Suprapubic skin (tissue), 4 donors: Measurements from ENCODE around the gene GLIS1. TPM values are rescaled to one million over a fixed set of nuclear protein-coding genes. Genes with fewer than 3 reads are reported as not detected.

Source experiments
- DNase-seq, 2 donors: peaks; one replicate each; pipeline ENCODE4 v3.0.0-alpha.2; 2019; ENCODE audit warnings: low spot score in 2 of 2
- H3K27ac ChIP-seq: fragments of 200-600 bp; sonication (generic); one replicate; pipeline ENCODE4 v1.5.1; 2019
- H3K27me3 ChIP-seq: fragments of 200-600 bp; sonication (generic); one replicate; pipeline ENCODE4 v1.5.1; 2019
- H3K36me3 ChIP-seq: fragments of 200-600 bp; sonication (generic); one replicate; pipeline ENCODE4 v1.5.1; 2019
- H3K4me1 ChIP-seq: fragments of 200-600 bp; sonication (generic); one replicate; pipeline ENCODE4 v1.5.1; 2019
- H3K4me3 ChIP-seq: fragments of 200-600 bp; sonication (generic); one replicate; pipeline ENCODE4 v1.5.1; 2019; ENCODE audit warnings: mild to moderate bottlenecking
- H3K9me3 ChIP-seq: fragments of 200-600 bp; sonication (generic); one replicate; pipeline ENCODE4 v1.5.1; 2019
- CTCF ChIP-seq, 2 donors: fragments of 200-600 bp in 1 of 2; fragments of 450-650 bp in 1 of 2; sonication (generic) in 1 of 2; IDR thresholded peaks; one replicate each; pipeline ENCODE4 v1.5.1; 2016 to 2019; ENCODE audit warnings: antibody characterized with exemption in 2 of 2, mild to moderate bottlenecking in 1 of 2, moderate library complexity in 1 of 2
- EP300 ChIP-seq: sonication (generic); formaldehyde crosslinking; IDR thresholded peaks from one replicate; pipeline ENCODE4 v1.6.1; 2017; ENCODE audit warnings: antibody characterized with exemption
- POLR2A ChIP-seq, 2 donors: fragments of 450-650 bp; IDR thresholded peaks; one replicate each; pipeline ENCODE4 v1.6.1; 2017; ENCODE audit warnings: antibody characterized with exemption in 2 of 2, mild to moderate bottlenecking in 2 of 2, moderate library complexity in 2 of 2
- POLR2AphosphoS5 ChIP-seq, 3 donors: sonication (generic); formaldehyde crosslinking; IDR thresholded peaks; one replicate each; pipeline ENCODE4 v1.6.1; 2017; ENCODE audit warnings: antibody characterized with exemption in 3 of 3
- WGBS: methylation state at CpG from one replicate; pipeline ENCODE4 v1.1.5; 2018; 5-methylcytosine and 5-hydroxymethylcytosine counted together
- total RNA-seq, 4 donors: library from RNA; depleted of rRNA; stranded (reverse); fragments of >200 nt; gene quantifications; one replicate each; pipeline ENCODE4 v1.1.0, GENCODE V29; 2016

Gene GLIS1
- total RNA-seq, 4 donors from 2014 or later: 0.34 to 1.5 (median 0.59) TPM

GRCh38 chr1:53659436-53659835, 79.5 kb downstream of the GLIS1 start:
- TF ChIP-seq POLR2AphosphoS5 (IDR thresholded peaks at IDR 0.05) (no peak), CTCF (IDR thresholded peaks at IDR 0.05) (no peak), EP300 (no peak), POLR2A (IDR thresholded peaks at IDR 0.05) (no peak)
- Histone ChIP-seq H3K9me3 (no peaks in the 10 kb centered on the region), H3K4me3 (no peak overlapping the region), H3K27ac (no peak overlapping the region), H3K27me3 (no peaks in the 10 kb centered on the region), H3K36me3 (no peaks in the 10 kb centered on the region), H3K4me1 (peaks cover 20% of the 10 kb centered on the region)
- peak; percentile 23 to 45 for DNase-seq
- WGBS: 88% methylated on average over 2 of the region's 2 CpGs

- 77% methylated on average over 8 of the region's 8 CpGs for WGBS
Measured at GRCh38 chr1:53658489-53659230, 80.3 kb downstream of the GLIS1 start.

GRCh38 chr1:53657891-53658396, 81.0 kb downstream of the GLIS1 start:
- H3K27ac ChIP-seq: no peak overlapping the region
- no peaks in the 10 kb centered on the region for H3K36me3 ChIP-seq
- peak in 1 of 2 donors; percentile 15 for DNase-seq
- WGBS: 100% methylated on average over 1 of the region's 1 CpG
- no peak overlapping the region for H3K4me3 ChIP-seq
- no peaks in the 10 kb centered on the region for H3K27me3 ChIP-seq
- H3K9me3 ChIP-seq: no peaks in the 10 kb centered on the region
- H3K4me1 ChIP-seq: peaks cover 10% of the 10 kb centered on the region
- TF ChIP-seq POLR2AphosphoS5 (IDR thresholded peaks at IDR 0.05): no peak
- TF ChIP-seq POLR2A (IDR thresholded peaks at IDR 0.05): no peak
- no peak for TF ChIP-seq CTCF (IDR thresholded peaks at IDR 0.05)
- no peak for TF ChIP-seq EP300

More at GRCh38 chr1:53658489-53659230, 80.3 kb downstream of the GLIS1 start:
- no peak overlapping the region for H3K4me3 ChIP-seq
- peaks cover 16% of the 10 kb centered on the region for H3K4me1 ChIP-seq
- H3K36me3 ChIP-seq: no peaks in the 10 kb centered on the region
- peak; percentile 29 to 55 for DNase-seq
- no peaks in the 10 kb centered on the region for H3K27me3 ChIP-seq
- no peak overlapping the region for H3K27ac ChIP-seq
- H3K9me3 ChIP-seq: no peaks in the 10 kb centered on the region
- TF ChIP-seq EP300: no peak
- no peak for TF ChIP-seq CTCF (IDR thresholded peaks at IDR 0.05)
- no peak for TF ChIP-seq POLR2A (IDR thresholded peaks at IDR 0.05)

- WGBS: 100% methylated on average over 1 of the region's 4 CpGs
- Histone ChIP-seq H3K4me1 (peaks cover 10% of the 10 kb centered on the region), H3K9me3 (no peaks in the 10 kb centered on the region), H3K27ac (no peak overlapping the region), H3K4me3 (no peak overlapping the region), H3K36me3 (no peaks in the 10 kb centered on the region), H3K27me3 (no peaks in the 10 kb centered on the region)
- no peak for DNase-seq
- TF ChIP-seq EP300 (no peak), CTCF (IDR thresholded peaks at IDR 0.05) (no peak), POLR2AphosphoS5 (IDR thresholded peaks at IDR 0.05) (no peak), POLR2A (IDR thresholded peaks at IDR 0.05) (no peak)
Measured at GRCh38 chr1:53657531-53657805, 81.5 kb downstream of the GLIS1 start.

GRCh38 chr1:53656747-53657530, 82.0 kb downstream of the GLIS1 start:
- WGBS: 72% methylated on average over 11 of the region's 11 CpGs
- Histone ChIP-seq H3K27me3 (no peaks in the 10 kb centered on the region), H3K4me3 (no peak overlapping the region), H3K27ac (no peak overlapping the region), H3K4me1 (peaks cover 10% of the 10 kb centered on the region), H3K9me3 (no peaks in the 10 kb centered on the region), H3K36me3 (no peaks in the 10 kb centered on the region)
- DNase-seq: peak in 1 of 2 donors; percentile 42
- no peak for TF ChIP-seq CTCF (IDR thresholded peaks at IDR 0.05)
- TF ChIP-seq POLR2AphosphoS5 (IDR thresholded peaks at IDR 0.05): no peak
- TF ChIP-seq POLR2A (IDR thresholded peaks at IDR 0.05): no peak
- TF ChIP-seq EP300: no peak
